Body of pancreas (tissue), 4 donors: ENCODE results near the gene MRPL34.

Source experiments
- POLR2A ChIP-seq, 3 donors: fragments of 450-650 bp; IDR thresholded peaks; one replicate each; pipeline ENCODE4 v1.6.1; 2016; ENCODE audit warnings: antibody characterized with exemption in 3 of 3, mild to moderate bottlenecking in 2 of 3
- TF ChIP-seq, protein P1 (sequence below), 7 experiments: fragments of 450-650 bp in 4 of 7; fragments of 200-600 bp in 3 of 7; sonication (generic) in 3 of 7; IDR thresholded peaks; one replicate each; pipeline ENCODE4 v1.5.1; 2016 to 2019; ENCODE audit warnings: antibody characterized with exemption in 7 of 7

DNA sequence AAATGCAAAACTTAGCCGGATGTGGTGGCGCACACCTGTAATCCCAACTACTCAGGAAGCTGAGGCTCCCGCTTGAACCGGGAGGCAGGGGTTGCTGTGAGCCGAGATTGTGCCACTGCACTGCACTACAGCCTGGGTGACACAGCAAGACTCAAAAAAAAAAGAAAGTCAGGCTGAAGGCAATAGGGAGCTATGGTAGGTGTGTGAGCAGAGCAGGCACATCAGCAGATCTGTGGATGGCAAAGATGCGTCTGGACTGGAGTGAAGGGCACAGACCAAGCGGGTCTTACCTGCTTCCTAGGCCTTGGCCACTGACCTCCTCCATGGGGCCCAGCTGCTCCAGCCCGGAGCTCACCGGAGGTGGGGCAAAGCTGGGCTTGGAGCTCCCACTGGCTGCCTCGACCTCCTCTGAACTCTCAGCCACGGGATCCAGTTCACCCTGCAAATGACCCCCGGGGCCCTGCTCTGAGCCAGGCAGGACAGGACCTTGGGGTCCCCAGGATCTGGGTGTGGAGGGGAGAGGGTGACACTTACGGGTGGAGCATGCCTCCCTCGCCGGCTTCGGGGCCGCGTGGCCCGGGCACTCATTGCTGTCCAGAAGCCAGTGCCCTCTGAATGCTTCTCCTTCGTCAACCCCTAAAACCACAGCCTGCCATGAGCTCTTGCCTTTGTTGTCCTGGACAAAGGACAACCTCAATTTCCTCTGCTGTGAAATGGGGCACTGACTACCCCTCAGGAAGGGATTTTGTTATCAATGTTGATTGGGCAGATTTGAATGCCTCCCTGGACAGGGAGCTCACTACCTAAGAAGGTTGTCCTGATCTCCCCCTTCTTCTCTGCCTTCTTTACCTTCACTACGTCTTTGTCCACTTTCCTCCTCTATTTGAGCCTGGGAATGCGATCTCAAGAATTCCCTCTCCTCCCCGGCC lies 41.7 kb upstream of the MRPL34 start:
- TF ChIP-seq, protein P1, sequence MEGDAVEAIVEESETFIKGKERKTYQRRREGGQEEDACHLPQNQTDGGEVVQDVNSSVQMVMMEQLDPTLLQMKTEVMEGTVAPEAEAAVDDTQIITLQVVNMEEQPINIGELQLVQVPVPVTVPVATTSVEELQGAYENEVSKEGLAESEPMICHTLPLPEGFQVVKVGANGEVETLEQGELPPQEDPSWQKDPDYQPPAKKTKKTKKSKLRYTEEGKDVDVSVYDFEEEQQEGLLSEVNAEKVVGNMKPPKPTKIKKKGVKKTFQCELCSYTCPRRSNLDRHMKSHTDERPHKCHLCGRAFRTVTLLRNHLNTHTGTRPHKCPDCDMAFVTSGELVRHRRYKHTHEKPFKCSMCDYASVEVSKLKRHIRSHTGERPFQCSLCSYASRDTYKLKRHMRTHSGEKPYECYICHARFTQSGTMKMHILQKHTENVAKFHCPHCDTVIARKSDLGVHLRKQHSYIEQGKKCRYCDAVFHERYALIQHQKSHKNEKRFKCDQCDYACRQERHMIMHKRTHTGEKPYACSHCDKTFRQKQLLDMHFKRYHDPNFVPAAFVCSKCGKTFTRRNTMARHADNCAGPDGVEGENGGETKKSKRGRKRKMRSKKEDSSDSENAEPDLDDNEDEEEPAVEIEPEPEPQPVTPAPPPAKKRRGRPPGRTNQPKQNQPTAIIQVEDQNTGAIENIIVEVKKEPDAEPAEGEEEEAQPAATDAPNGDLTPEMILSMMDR (IDR thresholded peaks at IDR 0.05): no peak
- TF ChIP-seq POLR2A (IDR thresholded peaks at IDR 0.05): no peak
